Trophoblast cell (in vitro differentiated cells and primary cell): Measurements from ENCODE around the gene TBCCD1.

Source experiments
- DNase-seq, 2 donors: peaks; one replicate each; pipeline ENCODE4 v3.0.0-alpha.2; 2016
- H2AFZ ChIP-seq: 2 replicates; pipeline ENCODE4 v1.6.1; 2013; ENCODE audit warnings: low read length, moderate library complexity, mild to moderate bottlenecking; ENCODE audit not compliant: insufficient read depth, poor library complexity
- H2AK5ac ChIP-seq: 2 replicates; pipeline ENCODE4 v1.6.1; 2013; ENCODE audit warnings: mild to moderate bottlenecking, low read length
- H2BK120ac ChIP-seq: 2 replicates; pipeline ENCODE4 v1.6.1; 2013; ENCODE audit warnings: low read length, mild to moderate bottlenecking, moderate library complexity; ENCODE audit not compliant: insufficient read depth, poor library complexity
- H2BK12ac ChIP-seq: 2 replicates; pipeline ENCODE4 v1.6.1; 2013; ENCODE audit warnings: mild to moderate bottlenecking, low read length, moderate library complexity
- H2BK5ac ChIP-seq: 2 replicates; pipeline ENCODE4 v1.6.1; 2013; ENCODE audit warnings: low read length, low read depth, moderate library complexity, mild to moderate bottlenecking; ENCODE audit not compliant: poor library complexity
- H3K14ac ChIP-seq: 2 replicates; pipeline ENCODE4 v1.6.1; 2013; ENCODE audit warnings: mild to moderate bottlenecking, low read length
- H3K18ac ChIP-seq: 2 replicates; pipeline ENCODE4 v1.6.1; 2013; ENCODE audit warnings: mild to moderate bottlenecking, low read length
- H3K23ac ChIP-seq: 2 replicates; pipeline ENCODE4 v1.6.1; 2013; ENCODE audit warnings: low read length
- H3K27ac ChIP-seq: 2 replicates; pipeline ENCODE4 v1.5.1; 2013; ENCODE audit warnings: low read depth, mild to moderate bottlenecking, inconsistent platforms, low read length, moderate library complexity
- H3K27me3 ChIP-seq: 2 replicates; pipeline ENCODE4 v1.6.1; 2013; ENCODE audit warnings: inconsistent platforms, mild to moderate bottlenecking, low read length, moderate library complexity; ENCODE audit not compliant: insufficient read depth
- H3K36me3 ChIP-seq, 2 experiments: 1 replicate in 1 of 2; 2 replicates in 1 of 2; pipeline ENCODE4 v1.6.1; 2013; ENCODE audit warnings: low read length in 2 of 2, mild to moderate bottlenecking in 2 of 2, moderate library complexity in 1 of 2; ENCODE audit not compliant: insufficient read depth in 2 of 2, control insufficient read depth in 1 of 2
- H3K4ac ChIP-seq: 2 replicates; pipeline ENCODE4 v1.6.1; 2013; ENCODE audit warnings: low read depth, mild to moderate bottlenecking, low read length, moderate library complexity
- H3K4me1 ChIP-seq, 2 experiments: 1 replicate in 1 of 2; 2 replicates in 1 of 2; pipeline ENCODE4 v1.6.1; 2013; ENCODE audit warnings: low read length in 2 of 2, mild to moderate bottlenecking in 2 of 2, moderate library complexity in 1 of 2; ENCODE audit not compliant: insufficient read depth in 2 of 2, control insufficient read depth in 1 of 2
- H3K4me2 ChIP-seq: 2 replicates; pipeline ENCODE4 v1.6.1; 2013; ENCODE audit warnings: inconsistent platforms, mild to moderate bottlenecking, low read length, moderate library complexity
- H3K4me3 ChIP-seq: 2 replicates; pipeline ENCODE4 v1.5.1; 2013; ENCODE audit warnings: mild to moderate bottlenecking, low read depth, low read length, inconsistent platforms
- H3K79me1 ChIP-seq: one replicate; pipeline ENCODE4 v1.6.1; 2013; ENCODE audit warnings: low read length
- H3K79me2 ChIP-seq: 2 replicates; pipeline ENCODE4 v1.6.1; 2013; ENCODE audit warnings: low read length, mild to moderate bottlenecking; ENCODE audit not compliant: control insufficient read depth, insufficient read depth, poor library complexity
- H3K9ac ChIP-seq: 2 replicates; pipeline ENCODE4 v1.6.1; 2013; ENCODE audit warnings: mild to moderate bottlenecking, low read length
- H3K9me3 ChIP-seq: 2 replicates; pipeline ENCODE4 v1.6.1; 2013; ENCODE audit warnings: low read depth, mild to moderate bottlenecking, control low read depth, inconsistent platforms, low read length; ENCODE audit not compliant: insufficient read depth
- H4K12ac ChIP-seq: 2 replicates; pipeline ENCODE4 v1.6.1; 2013; ENCODE audit warnings: low read depth, mild to moderate bottlenecking, low read length, moderate library complexity
- H4K8ac ChIP-seq: 2 replicates; pipeline ENCODE4 v1.6.1; 2013; ENCODE audit warnings: low read depth, mild to moderate bottlenecking, low read length, moderate library complexity
- H4K91ac ChIP-seq: one replicate; pipeline ENCODE4 v1.6.1; 2013; ENCODE audit warnings: low read depth, mild to moderate bottlenecking, low read length, moderate library complexity
- WGBS: extraction: QIAGEN DNeasy Blood & Tissue Kit; methylation state at CpG from one replicate; pipeline ENCODE4 v1.1.7; 2013; ENCODE audit warnings: missing lambda C conversion rate; ENCODE audit not compliant: insufficient read length, insufficient coverage; ENCODE audit errors: extremely low coverage; 5-methylcytosine and 5-hydroxymethylcytosine counted together

The TBCCD1 gene

DNA sequence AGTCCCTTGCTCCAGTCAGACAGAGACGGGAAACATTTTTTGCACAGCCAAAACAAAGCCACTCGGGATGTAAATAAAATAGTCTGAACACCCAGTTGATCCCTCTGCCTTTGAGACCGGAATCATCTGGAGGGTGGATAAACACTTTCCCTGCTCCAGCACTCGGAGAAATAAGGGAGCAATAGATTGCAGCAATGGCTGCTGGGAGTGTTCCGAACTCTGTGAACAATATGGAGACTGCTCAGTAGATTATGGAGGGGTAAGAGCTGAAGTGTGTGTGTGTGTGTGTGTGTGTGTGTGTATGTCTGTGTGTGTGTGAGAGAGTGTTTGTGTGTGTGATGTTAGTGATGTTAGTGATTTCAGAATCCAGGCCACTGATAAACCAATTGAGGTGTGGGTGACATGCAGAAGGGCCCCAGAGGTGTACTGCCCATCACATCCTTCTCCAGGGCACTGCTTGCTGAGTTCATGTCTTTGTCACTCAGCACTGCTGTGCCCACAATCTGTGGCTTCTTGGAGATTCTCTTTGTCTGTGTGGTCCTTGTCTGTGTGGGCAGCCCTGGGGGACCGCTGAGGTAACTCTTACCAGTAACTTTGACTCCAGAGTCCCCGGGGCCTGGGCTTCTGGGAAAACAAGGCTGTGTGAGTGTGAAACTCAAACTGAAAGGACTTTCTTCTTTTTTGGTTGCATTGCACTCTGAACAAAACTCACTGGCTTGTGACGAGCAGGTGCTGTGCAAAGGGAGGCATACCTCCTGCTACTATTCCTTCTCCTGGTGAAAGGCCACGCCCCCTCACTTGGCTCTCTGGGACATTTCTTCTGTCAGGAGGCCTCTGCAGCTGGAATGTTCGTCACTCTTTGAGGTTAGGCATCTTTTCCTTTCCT is 45.9 kb downstream of the TBCCD1 start:
- Histone ChIP-seq H2BK5ac (no peak overlapping the region), H4K8ac (no peak overlapping the region), H3K4ac (no peak overlapping the region), H3K27ac (no peak overlapping the region), H4K12ac (no peak overlapping the region), H2AFZ (no peak overlapping the region), H3K79me2 (no peaks in the 10 kb centered on the region), H3K23ac (no peak overlapping the region), H3K9me3 (no peaks in the 10 kb centered on the region), H2AK5ac (no peak overlapping the region), H3K18ac (no peak overlapping the region), H3K36me3 (no peaks in the 10 kb centered on the region), H3K14ac (no peak overlapping the region), H3K4me3 (no peak overlapping the region), H3K4me1 (no peaks in the 10 kb centered on the region), H3K27me3 (no peaks in the 10 kb centered on the region), H3K79me1 (no peaks in the 10 kb centered on the region), H3K9ac (no peak overlapping the region), H4K91ac (no peak overlapping the region), H2BK120ac (no peak overlapping the region), H3K4me2 (no peak overlapping the region), H2BK12ac (no peak overlapping the region)
- DNase-seq: no peak
- no CpG with 5 or more reads among the region's 10 CpGs for WGBS

DNA sequence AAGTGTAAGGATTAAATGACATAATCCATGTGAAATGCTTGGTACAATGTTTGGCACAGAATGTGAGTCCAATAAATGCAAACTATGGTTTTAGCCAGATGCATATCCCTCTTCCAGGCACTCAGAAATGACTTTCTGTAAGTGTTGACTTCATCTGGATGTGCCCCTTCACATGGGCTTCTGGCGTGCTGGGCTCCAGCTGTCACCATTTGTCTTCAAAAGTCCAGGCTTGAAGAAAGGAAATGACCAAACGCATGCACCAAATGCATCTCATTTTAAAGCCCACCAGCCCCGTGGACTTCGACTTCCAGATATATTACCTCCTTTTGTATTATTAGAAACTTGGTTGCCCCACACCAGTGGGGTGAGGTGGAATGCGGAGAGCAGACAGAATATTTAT is 46.7 kb downstream of the TBCCD1 start:
- Histone ChIP-seq H4K8ac (no peak overlapping the region), H3K23ac (no peak overlapping the region), H4K91ac (no peak overlapping the region), H2AK5ac (no peak overlapping the region), H2BK5ac (no peak overlapping the region), H3K9me3 (no peaks in the 10 kb centered on the region), H3K4me1 (no peaks in the 10 kb centered on the region), H3K36me3 (no peaks in the 10 kb centered on the region), H3K18ac (no peak overlapping the region), H2BK12ac (no peak overlapping the region), H3K27me3 (no peaks in the 10 kb centered on the region), H3K79me2 (no peaks in the 10 kb centered on the region), H3K9ac (no peak overlapping the region), H3K4me2 (no peak overlapping the region), H3K27ac (no peak overlapping the region), H3K4ac (no peak overlapping the region), H2AFZ (no peak overlapping the region), H3K14ac (no peak overlapping the region), H2BK120ac (no peak overlapping the region), H4K12ac (no peak overlapping the region), H3K79me1 (no peaks in the 10 kb centered on the region), H3K4me3 (no peak overlapping the region)
- DNase-seq: no peak
- WGBS: no CpG with 5 or more reads among the region's 5 CpGs

DNA sequence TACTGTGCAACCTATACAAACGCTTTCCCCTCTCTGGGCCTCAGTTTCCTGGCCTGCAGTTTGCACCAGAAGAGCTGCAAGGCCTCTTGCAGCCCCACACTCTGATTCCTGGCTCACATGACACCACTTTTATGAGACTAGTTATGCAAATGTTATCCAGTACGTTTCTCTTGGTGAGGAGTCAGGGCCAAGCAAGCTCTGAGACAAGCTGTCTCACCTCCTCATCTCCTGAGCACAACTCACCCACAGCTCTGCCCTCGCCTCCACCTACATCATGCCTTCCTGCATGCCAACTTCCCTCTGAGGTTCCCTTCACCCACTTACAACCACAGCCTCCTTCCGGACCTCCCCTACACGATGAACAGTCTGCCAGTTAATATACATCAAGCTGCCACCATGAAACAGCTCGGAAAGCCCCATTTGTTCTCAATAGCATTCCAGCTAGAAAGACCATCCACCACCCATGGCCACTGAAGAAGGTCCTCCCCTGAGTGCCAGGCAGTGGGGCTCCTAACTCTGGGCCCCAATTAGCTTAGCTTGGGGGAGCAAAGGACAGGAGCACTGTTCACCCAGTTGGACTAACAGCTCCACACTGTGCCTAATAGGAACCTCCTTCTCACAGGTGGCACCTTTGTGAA is 48.0 kb downstream of the TBCCD1 start:
- WGBS: no CpG with 5 or more reads among the region's 6 CpGs

DNA sequence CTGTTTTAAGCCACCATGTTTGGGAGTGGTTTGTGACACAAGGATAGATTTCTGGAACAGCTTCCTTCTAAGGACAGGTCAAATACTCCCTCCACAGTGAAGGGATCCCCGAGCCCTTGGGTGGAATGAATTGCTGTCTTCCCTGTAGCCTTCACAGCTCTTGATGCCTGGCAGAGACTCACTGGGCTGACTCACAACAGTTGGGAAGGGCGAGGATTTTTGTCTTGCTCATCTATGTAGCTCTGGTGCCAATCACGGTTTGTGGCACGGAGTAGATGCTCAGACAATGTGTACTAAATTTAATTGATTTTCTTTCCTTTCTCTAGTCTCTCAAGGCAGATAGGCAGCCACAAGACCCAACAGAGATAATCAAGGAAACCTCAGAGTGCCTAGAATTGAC is 49.9 kb downstream of the TBCCD1 start:
- H3K79me1 ChIP-seq: no peaks in the 10 kb centered on the region
- no peak overlapping the region for H3K18ac ChIP-seq
- H3K4me3 ChIP-seq: no peak overlapping the region
- H3K27ac ChIP-seq: no peak overlapping the region
- no peak overlapping the region for H2BK12ac ChIP-seq
- H3K36me3 ChIP-seq: no peaks in the 10 kb centered on the region
- H3K9ac ChIP-seq: no peak overlapping the region
- H2AK5ac ChIP-seq: no peak overlapping the region
- H3K9me3 ChIP-seq: no peaks in the 10 kb centered on the region
- no peak overlapping the region for H3K4me2 ChIP-seq
- DNase-seq: no peak
- H3K27me3 ChIP-seq: no peaks in the 10 kb centered on the region
- H2AFZ ChIP-seq: no peak overlapping the region
- no peak overlapping the region for H3K14ac ChIP-seq
- H2BK120ac ChIP-seq: no peak overlapping the region
- no peak overlapping the region for H4K12ac ChIP-seq
- no peak overlapping the region for H4K8ac ChIP-seq
- H3K4me1 ChIP-seq: no peaks in the 10 kb centered on the region
- no peak overlapping the region for H3K23ac ChIP-seq
- no peaks in the 10 kb centered on the region for H3K79me2 ChIP-seq
- H4K91ac ChIP-seq: no peak overlapping the region
- H3K4ac ChIP-seq: no peak overlapping the region
- no CpG with 5 or more reads among the region's 4 CpGs for WGBS
- no peak overlapping the region for H2BK5ac ChIP-seq

More for the DNA sequence above, 48.0 kb downstream of the TBCCD1 start:
- Histone ChIP-seq H3K9me3 (no peaks in the 10 kb centered on the region), H2BK12ac (no peak overlapping the region), H4K12ac (no peak overlapping the region), H3K4me3 (no peak overlapping the region), H3K14ac (no peak overlapping the region), H3K23ac (no peak overlapping the region), H3K79me1 (no peaks in the 10 kb centered on the region), H2BK120ac (no peak overlapping the region), H3K4ac (no peak overlapping the region), H2AK5ac (no peak overlapping the region), H3K4me1 (no peaks in the 10 kb centered on the region), H2BK5ac (no peak overlapping the region), H3K18ac (no peak overlapping the region), H3K36me3 (no peaks in the 10 kb centered on the region), H3K27me3 (no peaks in the 10 kb centered on the region), H2AFZ (no peak overlapping the region), H3K79me2 (no peaks in the 10 kb centered on the region), H3K4me2 (no peak overlapping the region), H3K9ac (no peak overlapping the region), H4K8ac (no peak overlapping the region), H3K27ac (no peak overlapping the region), H4K91ac (no peak overlapping the region)
- no peak for DNase-seq
